Measurements from ENCODE around the gene RFWD3. TPM values are rescaled to one million over a fixed set of nuclear protein-coding genes. Genes with fewer than 3 reads are reported as not detected.

Gene RFWD3
- total and polyA plus RNA-seq, 2 of the 13 experiments (the other 11 are each of a cell fraction or from before 2014, with no cell fraction given) = 23.4 to 62.6 TPM

- Histone ChIP-seq H3K9me3 (ENCODE audit: low read length) (no peaks in the 10 kb centered on the region), H3K4me3 (replicated peaks in 1 of 3; ENCODE audit: insufficient read depth in 1 of 3, low read depth in 2 of 3, low read length in 3 of 3) (no peak overlapping the region), H4K20me1 (ENCODE audit: insufficient read depth, low read length) (no peaks in the 10 kb centered on the region), H3K36me3 (replicated peaks in 1 of 2; ENCODE audit: control insufficient read depth in 1 of 2, insufficient read depth in 2 of 2, low read length in 2 of 2) (no peaks in the 10 kb centered on the region), H3K79me2 (ENCODE audit: insufficient read depth, low read length) (no peaks in the 10 kb centered on the region), H3K27ac (ENCODE audit: extremely low read length, insufficient read depth, low read length) (no peak overlapping the region), H3K9ac (ENCODE audit: insufficient read depth, low read depth, low read length) (no peak overlapping the region), H2AFZ (ENCODE audit: low read length) (no peak overlapping the region), H3K27me3 (ENCODE audit: control insufficient read depth in 1 of 2, insufficient read depth in 2 of 2, low read length in 2 of 2) (peaks cover 6 to 26% of the 10 kb centered on the region in 2 experiments; a peak in 3 of 5 replicates), H3K4me2 (ENCODE audit: low read depth, low read length) (no peak overlapping the region), H3K4me1 (ENCODE audit: insufficient read depth, low read length) (peaks cover 8% of the 10 kb centered on the region)
- 39% methylated on average over 8 of the region's 8 CpGs for WGBS (ENCODE audit: low lambda C conversion rate)
- POLR2A ChIA-PET = no interaction called here
- FAIRE-seq (no peak), DNase-seq (ENCODE audit: low spot score) (no peak), ATAC-seq (no peak)
- intact Hi-C loops (cut with micrococcal nuclease; ENCODE audit: unreplicated experiment) (no loop called here), in situ Hi-C loops (cut with HindIII; ENCODE audit: extremely low pct_ligation_motif_present, low pct_unique_long_range_greater_than_20kb) (no loop called here)
- TF ChIP-seq ZNF460 (CRISPR knock-in tag; IDR thresholded peaks at IDR 0.05; ENCODE audit: borderline replicate concordance) (peak; percentile 28; the same call in 1 of the 2 replicates), ZNF18 (CRISPR knock-in tag; IDR thresholded peaks at IDR 0.05; ENCODE audit: insufficient replicate concordance) (no peak)
- no TSS peak for BruUV-seq (replicated peaks)
- CTCF ChIA-PET (ENCODE audit: low intra/inter-chr PET ratio, low total read pairs) = interaction anchor here (1.2 to 2.1 kb wide), 4 partner anchors 16 to 153 kb away, joined by 3 to 26 read pairs (median 14); no protein-coding TSS in a partner anchor
These were observed 43.7 kb upstream of the RFWD3 start for GRCh38 chr16:74710401-74710800.

- in situ Hi-C loops (cut with HindIII; ENCODE audit: extremely low pct_ligation_motif_present, low pct_unique_long_range_greater_than_20kb) (loop anchor here (5.0 to 10.0 kb wide), 2 partner anchors 105 to 153 kb away; no protein-coding TSS in a partner anchor), intact Hi-C loops (cut with micrococcal nuclease; ENCODE audit: unreplicated experiment) (loop anchor here (1.0 to 5.0 kb wide), 4 partner anchors 17 to 153 kb away; partner anchors contain the start of gene RFWD3)
- H3K79me2 ChIP-seq (ENCODE audit: insufficient read depth, low read length) = no peaks in the 10 kb centered on the region
- peaks cover 8% of the 10 kb centered on the region for H3K4me1 ChIP-seq (ENCODE audit: insufficient read depth, low read length)
- WGBS (ENCODE audit: low lambda C conversion rate) = 3% methylated on average over 6 of the region's 6 CpGs
- H3K36me3 ChIP-seq (replicated peaks in 1 of 2; ENCODE audit: control insufficient read depth in 1 of 2, insufficient read depth in 2 of 2, low read length in 2 of 2) = no peaks in the 10 kb centered on the region
- no peak overlapping the region for H3K27ac ChIP-seq (ENCODE audit: extremely low read length, insufficient read depth, low read length)
- ChIA-PET CTCF (ENCODE audit: low intra/inter-chr PET ratio, low total read pairs) (interaction anchor here (0.7 to 2.1 kb wide), 8 partner anchors 15 to 154 kb away, joined by 3 to 26 read pairs (median 4); partner anchors contain the start of gene FA2H), POLR2A (no interaction called here)
- H3K27me3 ChIP-seq (ENCODE audit: control insufficient read depth in 1 of 2, insufficient read depth in 2 of 2, low read length in 2 of 2) = peaks cover 6 to 26% of the 10 kb centered on the region in 2 experiments; a peak in 3 of 5 replicates
- H3K4me3 ChIP-seq (replicated peaks in 1 of 3; ENCODE audit: insufficient read depth in 1 of 3, low read depth in 2 of 3, low read length in 3 of 3) = no peak overlapping the region
- ATAC-seq (peak; percentile 92), DNase-seq (ENCODE audit: low spot score) (peak; percentile 78), FAIRE-seq (peak; percentile 97)
- no peak overlapping the region for H2AFZ ChIP-seq (ENCODE audit: low read length)
- no peak overlapping the region for H3K9ac ChIP-seq (ENCODE audit: insufficient read depth, low read depth, low read length)
- H4K20me1 ChIP-seq (ENCODE audit: insufficient read depth, low read length) = no peaks in the 10 kb centered on the region
- no peak overlapping the region for H3K4me2 ChIP-seq (ENCODE audit: low read depth, low read length)
- BruUV-seq (replicated peaks) = no TSS peak
- H3K9me3 ChIP-seq (ENCODE audit: low read length) = no peaks in the 10 kb centered on the region
- TF ChIP-seq ELF1 (CRISPR knock-in tag; IDR thresholded peaks at IDR 0.05) = no peak
- 0 out of 2 replicates have a peak, but pooled peaks have one; percentile 42 for TF ChIP-seq ZNF275 (CRISPR knock-in tag; IDR thresholded peaks at IDR 0.05; ENCODE audit: borderline replicate concordance)
- TF ChIP-seq EED (CRISPR knock-in tag; IDR thresholded peaks at IDR 0.05) = no peak
- TF ChIP-seq POGZ (CRISPR knock-in tag; IDR thresholded peaks at IDR 0.05) = 0 out of 2 replicates have a peak, but pooled peaks have one; percentile 18
- no peak for TF ChIP-seq TIGD3 (CRISPR knock-in tag; IDR thresholded peaks at IDR 0.05; ENCODE audit: borderline replicate concordance)
- TF ChIP-seq RNF219 (CRISPR knock-in tag; IDR thresholded peaks at IDR 0.05) = no peak
- TF ChIP-seq SMC3 (IDR thresholded peaks at IDR 0.05; ENCODE audit: low read length) = peak; percentile 99
- TF ChIP-seq SNRNP70 (IDR thresholded peaks at IDR 0.05; ENCODE audit: low read depth, low read length) = no peak
These were observed 42.8 kb upstream of the RFWD3 start for GRCh38 chr16:74709441-74709877.

Measured in HepG2 (cell line).